Upper lobe of right lung (tissue), 1 donor: Measurements from ENCODE around the gene MCCC2. TPM values are rescaled to one million over a fixed set of nuclear protein-coding genes. Genes with fewer than 3 reads are reported as not detected.

ENCODE experiments used
- ATAC-seq: fragments of 200-7000 bp; cut with Tn5 transposase; one replicate; pipeline ENCODE4 v1.9.1; 2020; ENCODE audit warnings: mild to moderate bottlenecking, moderate library complexity
- DNase-seq: peaks from one replicate; pipeline ENCODE4 v3.0.0-alpha.2; 2020
- H3K27ac ChIP-seq: fragments of 200-600 bp; one replicate; pipeline ENCODE4 v1.8.0; 2022
- H3K27me3 ChIP-seq: fragments of 200-600 bp; one replicate; pipeline ENCODE4 v1.8.0; 2022; ENCODE audit warnings: mild to moderate bottlenecking
- H3K36me3 ChIP-seq: fragments of 200-600 bp; one replicate; pipeline ENCODE4 v1.8.0; 2022
- H3K4me1 ChIP-seq: fragments of 200-600 bp; one replicate; pipeline ENCODE4 v1.8.0; 2022
- H3K4me3 ChIP-seq: fragments of 200-600 bp; one replicate; pipeline ENCODE4 v1.8.0; 2022; ENCODE audit warnings: mild to moderate bottlenecking
- H3K9me3 ChIP-seq: fragments of 200-600 bp; one replicate; pipeline ENCODE4 v1.8.0; 2022
- CTCF ChIP-seq: fragments of 200-600 bp; IDR thresholded peaks from one replicate; pipeline ENCODE4 v1.8.0; 2022; ENCODE audit warnings: antibody characterized with exemption
- intact Hi-C: fragments of 100-400 bp; cut with DNase I; formaldehyde crosslinking; loops from one replicate; pipeline ENCODE4 v1.11.0; 2022
- total RNA-seq: library from RNA; stranded (reverse); fragmentation: NEBNext Ultra II Directional; extraction: Animal tissue kit (Norgen Biotek cat#: 25700); gene quantifications from one replicate; pipeline ENCODE4 v1.2.1, GENCODE V29; 2021
- donor health status: DM: no; HTN: yes; CAD: no; lungs with severe emphysema.

MCCC2 gene
- total RNA-seq, 1 donor from 2014 or later = 39.9 TPM

- Histone ChIP-seq H3K4me3 (no peak overlapping the region), H3K27ac (no peak overlapping the region), H3K9me3 (no peaks in the 10 kb centered on the region), H3K36me3 (peaks cover 85% of the 10 kb centered on the region), H3K27me3 (no peaks in the 10 kb centered on the region), H3K4me1 (no peaks in the 10 kb centered on the region)
- no peak for ATAC-seq
- no peak for TF ChIP-seq CTCF
- intact Hi-C loops = no loop called here
- no peak for DNase-seq
These were observed 64.4 kb downstream of the MCCC2 start for GRCh38 chr5:71651579-71651978.

GRCh38 chr5:71652349-71652748 is 65.2 kb downstream of the MCCC2 start:
- no peak for TF ChIP-seq CTCF
- DNase-seq (no peak), ATAC-seq (no peak)
- Histone ChIP-seq H3K4me1 (no peaks in the 10 kb centered on the region), H3K36me3 (peaks cover 84% of the 10 kb centered on the region), H3K4me3 (no peak overlapping the region), H3K27me3 (no peaks in the 10 kb centered on the region), H3K27ac (no peak overlapping the region), H3K9me3 (no peaks in the 10 kb centered on the region)
- intact Hi-C loops = no loop called here

GRCh38 chr5:71652803-71653543 is 65.8 kb downstream of the MCCC2 start:
- no peak for DNase-seq
- H3K4me3 ChIP-seq = no peak overlapping the region

GRCh38 chr5:71658916-71659662 is 71.9 kb downstream of the MCCC2 start:
- Histone ChIP-seq H3K27ac (no peak overlapping the region), H3K9me3 (no peaks in the 10 kb centered on the region), H3K4me3 (no peak overlapping the region), H3K4me1 (no peaks in the 10 kb centered on the region), H3K36me3 (peaks cover 28% of the 10 kb centered on the region), H3K27me3 (no peaks in the 10 kb centered on the region)
- no peak for TF ChIP-seq CTCF
- intact Hi-C loops = no loop called here
- ATAC-seq (no peak), DNase-seq (no peak)

More at GRCh38 chr5:71652803-71653543, 65.8 kb downstream of the MCCC2 start:
- Histone ChIP-seq H3K4me1 (no peaks in the 10 kb centered on the region), H3K27ac (no peak overlapping the region), H3K27me3 (no peaks in the 10 kb centered on the region), H3K36me3 (peaks cover 84% of the 10 kb centered on the region), H3K9me3 (no peaks in the 10 kb centered on the region)
- TF ChIP-seq CTCF = no peak
- ATAC-seq = no peak
- intact Hi-C loops = no loop called here

GRCh38 chr5:71662381-71662780 is 75.2 kb downstream of the MCCC2 start:
- no peak for TF ChIP-seq CTCF
- H3K27ac ChIP-seq = no peak overlapping the region
- H3K36me3 ChIP-seq = peaks cover 10% of the 10 kb centered on the region

More at GRCh38 chr5:71662381-71662780, 75.2 kb downstream of the MCCC2 start:
- Histone ChIP-seq H3K27me3 (no peaks in the 10 kb centered on the region), H3K4me3 (no peak overlapping the region), H3K9me3 (no peaks in the 10 kb centered on the region), H3K4me1 (no peaks in the 10 kb centered on the region)
- ATAC-seq = no peak
- DNase-seq = no peak
- intact Hi-C loops = no loop called here
